Neural cell (in vitro differentiated cells): ENCODE data around the gene TRAPPC10. TPM values are rescaled to one million over a fixed set of nuclear protein-coding genes. Genes with fewer than 3 reads are reported as not detected.

Source experiments
- H2AFZ ChIP-seq: fragments of 200-600, 300-800 bp; sonication (generic), shearing (Covaris generic); 2 replicates; pipeline ENCODE4 v1.6.0; 2014; ENCODE audit warnings: low read depth, mild to moderate bottlenecking, antibody characterized with exemption, low read length, moderate library complexity
- H3F3A ChIP-seq: fragments of 200-600 bp; shearing (Covaris generic); 2 replicates; pipeline ENCODE4 v1.6.1; 2016; ENCODE audit warnings: mild to moderate bottlenecking, moderate library complexity, mixed read lengths, antibody characterized with exemption, low read length; ENCODE audit not compliant: insufficient read depth, poor library complexity, severe bottlenecking
- H3K27ac ChIP-seq: fragments of 200-600, 300-800 bp; sonication (generic), shearing (Covaris generic); 2 replicates; pipeline ENCODE4 v1.5.1; 2014; ENCODE audit warnings: mild to moderate bottlenecking, low read length, moderate library complexity
- H3K27me3 ChIP-seq: fragments of 300-800, 200-600 bp; sonication (generic), shearing (Covaris generic); 2 replicates; pipeline ENCODE4 v1.6.0; 2014; ENCODE audit warnings: mild to moderate bottlenecking, low read depth, low read length, moderate library complexity; ENCODE audit not compliant: insufficient read depth
- H3K36me3 ChIP-seq: fragments of 300-800, 200-600 bp; sonication (generic), shearing (Covaris generic); 2 replicates; pipeline ENCODE4 v1.5.1; 2014; ENCODE audit warnings: mild to moderate bottlenecking, antibody characterized with exemption, low read length, moderate library complexity; ENCODE audit not compliant: insufficient read depth
- H3K4me2 ChIP-seq: fragments of 300-800, 200-600 bp; sonication (generic), shearing (Covaris generic); 2 replicates; pipeline ENCODE4 v1.6.0; 2014; ENCODE audit warnings: mild to moderate bottlenecking, low read length
- H3K4me3 ChIP-seq: fragments of 300-800, 200-600 bp; sonication (generic), shearing (Covaris generic); 2 replicates; pipeline ENCODE4 v1.5.1; 2014; ENCODE audit warnings: mild to moderate bottlenecking, low read length, moderate library complexity
- H3K79me2 ChIP-seq: fragments of 200-600 bp; shearing (Covaris generic); replicated peaks from 2 replicates; pipeline ENCODE4 v1.6.0; 2014; ENCODE audit warnings: mild to moderate bottlenecking, low read length, moderate library complexity; ENCODE audit not compliant: insufficient read depth
- H3K9ac ChIP-seq: fragments of 300-800, 200-600 bp; sonication (generic), shearing (Covaris generic); 2 replicates; pipeline ENCODE4 v1.6.1; 2016; ENCODE audit warnings: mild to moderate bottlenecking, low read length, mixed read lengths
- H3K9me2 ChIP-seq: fragments of 200-600 bp; shearing (Covaris generic); 2 replicates; pipeline ENCODE4 v1.6.1; 2016; ENCODE audit warnings: mild to moderate bottlenecking, low read length, mixed read lengths; ENCODE audit not compliant: insufficient read depth
- H3K9me3 ChIP-seq: fragments of 200-600, 300-800 bp; sonication (generic), shearing (Covaris generic); 2 replicates; pipeline ENCODE4 v1.6.1; 2016; ENCODE audit warnings: mild to moderate bottlenecking, mixed run types, low read length, moderate library complexity, mixed read lengths
- H4K20me1 ChIP-seq: fragments of 200-600 bp; shearing (Covaris generic); 2 replicates; pipeline ENCODE4 v1.6.1; 2016; ENCODE audit warnings: mild to moderate bottlenecking, mixed run types; ENCODE audit not compliant: insufficient read depth
- EP300 ChIP-seq: fragments of 450-650 bp; conservative IDR thresholded peaks from 2 replicates; pipeline ENCODE4 v1.6.1; 2014; ENCODE audit warnings: antibody characterized with exemption, mild to moderate bottlenecking, moderate library complexity; ENCODE audit not compliant: poor library complexity, severe bottlenecking
- EZH2 ChIP-seq: fragments of 200-600, 300-800 bp; shearing (Covaris generic), sonication (generic); IDR thresholded peaks from 2 replicates; pipeline ENCODE4 v1.6.1; 2014; ENCODE audit warnings: antibody characterized with exemption, low read length, borderline replicate concordance, mild to moderate bottlenecking; ENCODE audit not compliant: insufficient read depth, poor library complexity, severe bottlenecking
- MXI1 ChIP-seq: fragments of 450-650 bp; conservative IDR thresholded peaks from 2 replicates; pipeline ENCODE4 v1.6.1; 2014; ENCODE audit warnings: antibody characterized with exemption, mild to moderate bottlenecking; ENCODE audit not compliant: poor library complexity, severe bottlenecking
- POLR2AphosphoS5 ChIP-seq: IDR thresholded peaks from 2 replicates; pipeline ENCODE4 v1.6.1; 2012
- RAD21 ChIP-seq: fragments of 450-650 bp; conservative IDR thresholded peaks from 2 replicates; pipeline ENCODE4 v1.6.1; 2014; ENCODE audit warnings: antibody characterized with exemption, mild to moderate bottlenecking, moderate library complexity
- SMC3 ChIP-seq: fragments of 450-650 bp; conservative IDR thresholded peaks from 2 replicates; pipeline ENCODE4 v1.6.1; 2014; ENCODE audit warnings: antibody characterized with exemption, mild to moderate bottlenecking, moderate library complexity; ENCODE audit not compliant: poor library complexity
- TAF1 ChIP-seq: IDR thresholded peaks from 2 replicates; pipeline ENCODE4 v1.6.1; 2012; ENCODE audit warnings: low read depth
- polyA plus RNA-seq: library from polyadenylated mRNA; depleted of rRNA; stranded (reverse); fragments of >200 nt; gene quantifications from 2 replicates; pipeline ENCODE4 v1.2.3, GENCODE V29; 2014
- TF ChIP-seq, protein P1 (sequence below): IDR thresholded peaks from 2 replicates; pipeline ENCODE4 v1.6.1; 2012; ENCODE audit warnings: borderline replicate concordance
- TF ChIP-seq, protein P2 (sequence below): fragments of 450-650 bp; IDR thresholded peaks from 2 replicates; pipeline ENCODE4 v1.5.1; 2014; ENCODE audit warnings: antibody characterized with exemption, mild to moderate bottlenecking, moderate library complexity; ENCODE audit not compliant: poor library complexity, severe bottlenecking

The TRAPPC10 gene
- polyA plus RNA-seq, 1 donor from 2014 or later: 17.8 TPM

DNA sequence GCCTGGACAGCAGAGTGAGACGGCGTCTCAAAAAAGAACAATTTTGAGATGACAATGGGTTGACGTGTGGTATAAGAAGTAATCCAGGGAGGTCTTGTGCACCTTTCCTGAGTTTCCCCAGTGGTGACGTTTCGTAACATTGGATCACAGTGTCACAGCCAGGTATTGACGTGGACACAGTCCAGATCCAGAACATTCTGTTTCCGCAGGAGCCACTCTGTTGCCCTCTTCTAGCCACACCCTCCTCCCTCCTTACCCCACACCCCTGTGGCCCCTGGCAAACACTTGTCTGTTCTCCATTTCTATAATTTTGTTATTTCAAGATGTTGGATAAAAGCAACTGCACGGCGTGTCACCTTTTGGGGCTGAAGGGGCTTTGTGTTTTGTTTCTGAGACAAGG is 6.5 kb upstream of the TRAPPC10 start:
- Histone ChIP-seq H3K4me3 (no peak overlapping the region), H3K27me3 (no peaks in the 10 kb centered on the region), H3K4me2 (no peak overlapping the region), H3K9me2 (no peaks in the 10 kb centered on the region), H3K36me3 (no peaks in the 10 kb centered on the region), H3K79me2 (no peaks in the 10 kb centered on the region), H3F3A (no peaks in the 10 kb centered on the region), H2AFZ (no peak overlapping the region), H4K20me1 (no peaks in the 10 kb centered on the region), H3K9ac (no peak overlapping the region), H3K27ac (no peak overlapping the region), H3K9me3 (no peaks in the 10 kb centered on the region)
- TF ChIP-seq POLR2AphosphoS5 (no peak), EZH2 (no peak), EP300 (no peak), SMC3 (no peak), MXI1 (no peak), RAD21 (no peak), TAF1 (no peak)
- TF ChIP-seq, protein P1, sequence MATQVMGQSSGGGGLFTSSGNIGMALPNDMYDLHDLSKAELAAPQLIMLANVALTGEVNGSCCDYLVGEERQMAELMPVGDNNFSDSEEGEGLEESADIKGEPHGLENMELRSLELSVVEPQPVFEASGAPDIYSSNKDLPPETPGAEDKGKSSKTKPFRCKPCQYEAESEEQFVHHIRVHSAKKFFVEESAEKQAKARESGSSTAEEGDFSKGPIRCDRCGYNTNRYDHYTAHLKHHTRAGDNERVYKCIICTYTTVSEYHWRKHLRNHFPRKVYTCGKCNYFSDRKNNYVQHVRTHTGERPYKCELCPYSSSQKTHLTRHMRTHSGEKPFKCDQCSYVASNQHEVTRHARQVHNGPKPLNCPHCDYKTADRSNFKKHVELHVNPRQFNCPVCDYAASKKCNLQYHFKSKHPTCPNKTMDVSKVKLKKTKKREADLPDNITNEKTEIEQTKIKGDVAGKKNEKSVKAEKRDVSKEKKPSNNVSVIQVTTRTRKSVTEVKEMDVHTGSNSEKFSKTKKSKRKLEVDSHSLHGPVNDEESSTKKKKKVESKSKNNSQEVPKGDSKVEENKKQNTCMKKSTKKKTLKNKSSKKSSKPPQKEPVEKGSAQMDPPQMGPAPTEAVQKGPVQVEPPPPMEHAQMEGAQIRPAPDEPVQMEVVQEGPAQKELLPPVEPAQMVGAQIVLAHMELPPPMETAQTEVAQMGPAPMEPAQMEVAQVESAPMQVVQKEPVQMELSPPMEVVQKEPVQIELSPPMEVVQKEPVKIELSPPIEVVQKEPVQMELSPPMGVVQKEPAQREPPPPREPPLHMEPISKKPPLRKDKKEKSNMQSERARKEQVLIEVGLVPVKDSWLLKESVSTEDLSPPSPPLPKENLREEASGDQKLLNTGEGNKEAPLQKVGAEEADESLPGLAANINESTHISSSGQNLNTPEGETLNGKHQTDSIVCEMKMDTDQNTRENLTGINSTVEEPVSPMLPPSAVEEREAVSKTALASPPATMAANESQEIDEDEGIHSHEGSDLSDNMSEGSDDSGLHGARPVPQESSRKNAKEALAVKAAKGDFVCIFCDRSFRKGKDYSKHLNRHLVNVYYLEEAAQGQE: no peak
- TF ChIP-seq, protein P2, sequence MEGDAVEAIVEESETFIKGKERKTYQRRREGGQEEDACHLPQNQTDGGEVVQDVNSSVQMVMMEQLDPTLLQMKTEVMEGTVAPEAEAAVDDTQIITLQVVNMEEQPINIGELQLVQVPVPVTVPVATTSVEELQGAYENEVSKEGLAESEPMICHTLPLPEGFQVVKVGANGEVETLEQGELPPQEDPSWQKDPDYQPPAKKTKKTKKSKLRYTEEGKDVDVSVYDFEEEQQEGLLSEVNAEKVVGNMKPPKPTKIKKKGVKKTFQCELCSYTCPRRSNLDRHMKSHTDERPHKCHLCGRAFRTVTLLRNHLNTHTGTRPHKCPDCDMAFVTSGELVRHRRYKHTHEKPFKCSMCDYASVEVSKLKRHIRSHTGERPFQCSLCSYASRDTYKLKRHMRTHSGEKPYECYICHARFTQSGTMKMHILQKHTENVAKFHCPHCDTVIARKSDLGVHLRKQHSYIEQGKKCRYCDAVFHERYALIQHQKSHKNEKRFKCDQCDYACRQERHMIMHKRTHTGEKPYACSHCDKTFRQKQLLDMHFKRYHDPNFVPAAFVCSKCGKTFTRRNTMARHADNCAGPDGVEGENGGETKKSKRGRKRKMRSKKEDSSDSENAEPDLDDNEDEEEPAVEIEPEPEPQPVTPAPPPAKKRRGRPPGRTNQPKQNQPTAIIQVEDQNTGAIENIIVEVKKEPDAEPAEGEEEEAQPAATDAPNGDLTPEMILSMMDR: no peak

- no peaks in the 10 kb centered on the region for H4K20me1 ChIP-seq
- no peak overlapping the region for H2AFZ ChIP-seq
- H3K27ac ChIP-seq: no peak overlapping the region
- no peaks in the 10 kb centered on the region for H3K9me2 ChIP-seq
- TF ChIP-seq, protein P1: no peak
- TF ChIP-seq RAD21 (no peak), EZH2 (no peak), MXI1 (no peak), SMC3 (no peak), POLR2AphosphoS5 (no peak), TAF1 (no peak), EP300 (no peak)
- TF ChIP-seq, protein P2: no peak
- no peaks in the 10 kb centered on the region for H3K9me3 ChIP-seq
- H3K27me3 ChIP-seq: no peaks in the 10 kb centered on the region
- no peaks in the 10 kb centered on the region for H3K36me3 ChIP-seq
- no peak overlapping the region for H3K4me3 ChIP-seq
- H3K79me2 ChIP-seq: no peaks in the 10 kb centered on the region
- H3K9ac ChIP-seq: no peak overlapping the region
- H3F3A ChIP-seq: no peaks in the 10 kb centered on the region
- H3K4me2 ChIP-seq: no peak overlapping the region
Observed at GRCh38 chr21:44006017-44006619, 6.0 kb upstream of the TRAPPC10 start.
